ENCODE results near the gene OLFM1. TPM values are rescaled to one million over a fixed set of nuclear protein-coding genes. Genes with fewer than 3 reads are reported as not detected.
"Not testable (repeated sequence)": the region's sequence is repeated elsewhere in the genome, so short reads cannot be mapped to it uniquely, and the experiment has no call there.

Gene OLFM1
- total RNA-seq, 6 experiments from 2014 or later = 1.1 to 5.9 (median 3.5) TPM

- Histone ChIP-seq H3K27ac (no peak overlapping the region), H3K4me3 (no peak overlapping the region), H3K27me3 (no peaks in the 10 kb centered on the region), H3K36me3 (no peaks in the 10 kb centered on the region), H3K9me3 (no peaks in the 10 kb centered on the region), H3K4me1 (no peaks in the 10 kb centered on the region)
- no peak for TF ChIP-seq POLR2A (IDR thresholded peaks at IDR 0.05)
- TF ChIP-seq CTCF (IDR thresholded peaks at IDR 0.05) = no peak
- peak in 2 of 3 donors; percentile 7 to 18 for DNase-seq
- WGBS (ENCODE audit: insufficient coverage, low coverage, low lambda C conversion rate, missing lambda C conversion rate) = 69% methylated on average over 12 of the region's 12 CpGs
- intact Hi-C loops (cut with DNase I) = no loop called here
- ATAC-seq = no peak
Measured at GRCh38 chr9:135061441-135061840, 26.0 kb upstream of the OLFM1 start.

- intact Hi-C loops (cut with DNase I) = no loop called here
- no peak overlapping the region for H3K27ac ChIP-seq
- no peaks in the 10 kb centered on the region for H3K4me1 ChIP-seq
- DNase-seq (peak in 1 of 3 donors; percentile 19), ATAC-seq (no peak)
- no peak overlapping the region for H3K4me3 ChIP-seq
- TF ChIP-seq POLR2A (IDR thresholded peaks at IDR 0.05) = no peak
- TF ChIP-seq CTCF (IDR thresholded peaks at IDR 0.05) = no peak
- no peaks in the 10 kb centered on the region for H3K27me3 ChIP-seq
- no peaks in the 10 kb centered on the region for H3K9me3 ChIP-seq
- H3K36me3 ChIP-seq = no peaks in the 10 kb centered on the region
- 92% methylated on average over 3 of the region's 5 CpGs for WGBS (ENCODE audit: insufficient coverage, low coverage, low lambda C conversion rate, missing lambda C conversion rate)
Measured at GRCh38 chr9:135062254-135062653, 25.2 kb upstream of the OLFM1 start.

GRCh38 chr9:135063466-135063865 lies 24.0 kb upstream of the OLFM1 start:
- H3K36me3 ChIP-seq; H3K9me3 ChIP-seq; intact Hi-C loops (cut with DNase I); H3K27ac ChIP-seq; ATAC-seq; H3K4me1 ChIP-seq; H3K27me3 ChIP-seq; H3K4me3 ChIP-seq: not testable (repeated sequence)
- 7% methylated on average over 2 of the region's 4 CpGs for WGBS (ENCODE audit: insufficient coverage, low coverage, low lambda C conversion rate, missing lambda C conversion rate)
- DNase-seq = peak in 1 of 3 donors; percentile 19

- H3K27ac ChIP-seq; H3K36me3 ChIP-seq; ATAC-seq; H3K4me1 ChIP-seq; intact Hi-C loops (cut with DNase I); H3K4me3 ChIP-seq; H3K9me3 ChIP-seq; H3K27me3 ChIP-seq: not testable (repeated sequence)
- DNase-seq = peak in 1 of 3 donors; percentile 12
- WGBS (ENCODE audit: insufficient coverage, low coverage, low lambda C conversion rate, missing lambda C conversion rate) = no CpG with 5 or more reads among the region's 4 CpGs
Measured at GRCh38 chr9:135063888-135064287, 23.6 kb upstream of the OLFM1 start.

- no peaks in the 10 kb centered on the region for H3K9me3 ChIP-seq
- H3K27me3 ChIP-seq = no peaks in the 10 kb centered on the region
- no peak overlapping the region for H3K4me3 ChIP-seq
- WGBS (ENCODE audit: insufficient coverage, low coverage, low lambda C conversion rate, missing lambda C conversion rate) = 78% methylated on average over 1 of the region's 4 CpGs
- no peaks in the 10 kb centered on the region for H3K36me3 ChIP-seq
- intact Hi-C loops (cut with DNase I) = no loop called here
- DNase-seq (peak in 1 of 3 donors; percentile 41), ATAC-seq (no peak)
- no peaks in the 10 kb centered on the region for H3K4me1 ChIP-seq
- no peak for TF ChIP-seq POLR2A (IDR thresholded peaks at IDR 0.05)
- TF ChIP-seq CTCF (IDR thresholded peaks at IDR 0.05) = no peak
- H3K27ac ChIP-seq = no peak overlapping the region
Measured at GRCh38 chr9:135065151-135065550, 22.3 kb upstream of the OLFM1 start.

GRCh38 chr9:135065804-135066203 lies 21.7 kb upstream of the OLFM1 start:
- no peaks in the 10 kb centered on the region for H3K27me3 ChIP-seq
- ATAC-seq (no peak), DNase-seq (no peak)
- TF ChIP-seq CTCF (IDR thresholded peaks at IDR 0.05) (no peak), POLR2A (IDR thresholded peaks at IDR 0.05) (no peak)
- intact Hi-C loops (cut with DNase I) = no loop called here
- H3K4me1 ChIP-seq = no peaks in the 10 kb centered on the region
- H3K27ac ChIP-seq = no peak overlapping the region
- H3K9me3 ChIP-seq = no peaks in the 10 kb centered on the region
- H3K4me3 ChIP-seq = no peak overlapping the region
- H3K36me3 ChIP-seq = no peaks in the 10 kb centered on the region
- 32% methylated on average over 3 of the region's 4 CpGs for WGBS (ENCODE audit: insufficient coverage, low coverage, low lambda C conversion rate, missing lambda C conversion rate)

All from right lobe of liver (tissue), 6 donors.